ENCODE data around the gene ARHGEF1. TPM values are rescaled to one million over a fixed set of nuclear protein-coding genes. Genes with fewer than 3 reads are reported as not detected.
"Not testable (repeated sequence)": the region's sequence is repeated elsewhere in the genome, so short reads cannot be mapped to it uniquely, and the experiment has no call there.

Gene ARHGEF1
- total RNA-seq, 2 donors from 2014 or later = 929 to 961 TPM

- H3K27ac Mint-ChIP-seq = peak overlapping the region; percentile 88
- no peak for DNase-seq
- peaks cover 39% of the 10 kb centered on the region for H3K4me1 Mint-ChIP-seq
- H3K27me3 Mint-ChIP-seq = peaks cover 15% of the 10 kb centered on the region
- H3K9me3 ChIP-seq (ENCODE audit: control insufficient read depth, low read length, poor library complexity, severe bottlenecking) = no peaks in the 10 kb centered on the region
- H3K36me3 Mint-ChIP-seq (ENCODE audit: low read depth) = no peaks in the 10 kb centered on the region
- peak; percentile 35 for ATAC-seq
- no peak overlapping the region for H3K4me3 Mint-ChIP-seq
Observed at GRCh38 chr19:41936416-41936850, 53.4 kb downstream of the ARHGEF1 start.

DNA sequence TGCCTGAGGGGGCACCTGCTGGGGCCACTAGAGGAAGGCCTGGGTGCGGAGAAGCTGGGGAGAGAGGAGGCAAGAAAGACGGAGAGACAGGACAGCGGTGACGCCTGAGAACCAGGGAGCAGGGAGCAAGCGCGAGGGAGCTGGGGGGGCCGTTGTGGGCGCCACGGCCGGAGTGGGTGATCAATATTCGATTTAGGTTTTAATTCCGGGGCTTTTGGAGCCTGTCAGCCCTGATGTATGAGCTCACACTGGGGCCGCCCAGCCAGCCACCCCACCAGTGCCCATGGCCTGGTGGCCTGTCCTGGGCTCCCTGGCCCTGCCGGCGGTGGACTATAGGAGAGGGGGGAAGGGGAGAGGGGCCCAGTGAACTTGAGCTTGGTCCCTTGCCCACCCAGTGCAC, 54.0 kb downstream of the ARHGEF1 start:
- Mint-ChIP-seq H3K27me3 (peaks cover 19% of the 10 kb centered on the region), H3K36me3 (ENCODE audit: low read depth) (no peaks in the 10 kb centered on the region), H3K4me3 (no peak overlapping the region), H3K27ac (peak overlapping the region; percentile 88), H3K4me1 (peaks cover 41% of the 10 kb centered on the region)
- no peaks in the 10 kb centered on the region for H3K9me3 ChIP-seq (ENCODE audit: control insufficient read depth, low read length, poor library complexity, severe bottlenecking)
- DNase-seq (no peak), ATAC-seq (no peak)

DNA sequence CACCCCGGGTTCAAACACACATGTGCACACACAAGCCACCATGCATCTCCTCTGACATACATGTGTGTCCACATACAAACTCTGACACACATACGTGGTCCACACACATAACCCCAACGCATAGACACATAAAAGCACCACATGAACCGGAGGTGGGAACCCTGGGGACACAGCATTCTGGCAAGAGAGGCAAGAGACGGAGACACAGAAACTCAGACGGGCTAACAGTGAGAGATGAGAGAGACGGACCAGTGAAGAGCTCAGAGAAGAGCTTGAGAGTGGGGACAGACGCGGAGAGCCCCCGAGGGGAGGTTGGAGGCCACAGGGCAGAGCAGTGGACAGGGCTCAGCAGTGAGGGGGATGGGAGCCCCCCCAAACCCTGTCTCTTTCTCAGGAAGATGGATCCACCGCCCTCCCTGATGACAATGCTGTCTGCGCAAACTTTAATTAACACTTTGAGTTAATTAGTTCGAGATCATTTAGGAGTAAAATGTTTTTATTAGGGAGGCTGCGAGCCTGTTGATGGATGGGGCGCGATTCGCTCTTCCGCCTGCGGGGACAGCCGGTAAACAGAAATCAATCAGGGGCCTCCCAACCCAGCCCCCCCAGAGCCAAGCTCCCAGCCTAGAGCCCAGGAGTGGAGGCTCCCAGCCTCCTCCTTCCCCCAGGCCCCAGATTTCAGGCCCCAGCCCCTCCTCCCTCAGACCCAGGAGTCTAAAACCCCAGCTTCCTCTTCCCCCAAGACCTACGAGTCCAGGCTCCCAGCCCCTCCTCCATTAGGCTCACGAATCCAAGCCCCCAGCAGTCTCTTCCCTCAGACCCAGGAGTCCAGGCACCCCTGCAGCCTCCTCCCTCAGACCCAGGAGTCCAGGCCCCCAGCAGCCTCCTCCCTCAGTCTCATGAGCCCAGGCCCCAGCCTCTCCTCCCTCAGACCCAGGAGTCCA, 54.8 kb downstream of the ARHGEF1 start:
- H3K27ac Mint-ChIP-seq = peak overlapping the region; percentile 88
- DNase-seq = no peak
- ATAC-seq = no peak
- no peaks in the 10 kb centered on the region for H3K9me3 ChIP-seq (ENCODE audit: control insufficient read depth, low read length, poor library complexity, severe bottlenecking)
- peaks cover 40% of the 10 kb centered on the region for H3K4me1 Mint-ChIP-seq
- peak overlapping the region; percentile 41 for H3K4me3 Mint-ChIP-seq
- H3K27me3 Mint-ChIP-seq = peaks cover 19% of the 10 kb centered on the region
- no peaks in the 10 kb centered on the region for H3K36me3 Mint-ChIP-seq (ENCODE audit: low read depth)

GRCh38 chr19:41939209-41939608, 56.2 kb downstream of the ARHGEF1 start:
- not testable (repeated sequence) for H3K4me3 Mint-ChIP-seq; H3K9me3 ChIP-seq (ENCODE audit: control insufficient read depth, low read length, poor library complexity, severe bottlenecking); H3K36me3 Mint-ChIP-seq (ENCODE audit: low read depth); DNase-seq; H3K27ac Mint-ChIP-seq; ATAC-seq
- peaks cover 19% of the 10 kb centered on the region for H3K27me3 Mint-ChIP-seq
- peaks cover 36% of the 10 kb centered on the region for H3K4me1 Mint-ChIP-seq

DNA sequence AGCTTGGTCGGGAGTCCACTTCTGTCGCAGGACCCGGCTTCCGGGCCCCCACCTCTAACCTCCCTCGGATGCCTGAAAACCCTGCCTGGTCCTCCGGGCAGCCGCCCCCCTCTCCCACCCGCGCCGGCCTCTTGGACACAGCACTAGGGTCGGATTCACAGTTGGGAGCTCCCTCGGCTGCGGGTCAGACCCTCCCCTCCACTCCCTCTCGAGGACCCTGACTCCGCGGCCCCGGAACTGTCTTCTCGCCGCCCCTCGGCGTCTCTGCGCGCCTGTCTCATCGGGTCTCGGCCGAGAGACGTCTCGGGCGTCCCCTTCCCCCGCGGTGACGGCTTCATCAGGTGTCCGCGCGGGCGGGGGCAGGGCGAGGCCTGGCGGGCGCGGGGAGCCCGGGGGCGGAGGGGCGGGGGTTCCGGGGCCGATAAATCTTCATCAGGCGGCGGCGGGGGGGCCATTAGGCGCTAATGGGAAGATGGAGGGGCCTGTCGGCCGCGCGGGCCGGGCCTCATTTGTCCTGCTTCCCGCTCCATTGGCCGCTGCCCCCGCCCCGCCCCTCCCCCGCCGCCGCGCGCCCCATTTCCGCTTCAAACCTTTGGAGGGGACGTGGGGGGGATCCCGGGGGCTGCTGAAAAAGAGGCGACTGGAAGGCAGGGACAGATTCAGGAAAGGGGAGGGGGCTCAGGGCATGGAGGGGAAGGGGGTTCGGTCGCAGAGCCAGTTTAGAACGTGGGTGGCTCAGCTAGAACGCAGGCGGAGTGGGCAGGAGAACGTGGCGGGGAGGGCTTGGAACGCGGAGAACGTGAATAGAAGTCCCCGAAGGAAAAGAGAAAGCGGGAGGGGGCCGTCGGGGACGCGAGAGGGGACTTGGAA, 57.1 kb downstream of the ARHGEF1 start:
- H3K9me3 ChIP-seq (ENCODE audit: control insufficient read depth, low read length, poor library complexity, severe bottlenecking) = no peaks in the 10 kb centered on the region
- Mint-ChIP-seq H3K4me1 (peaks cover 38% of the 10 kb centered on the region), H3K27ac (peak overlapping the region; percentile 77), H3K4me3 (peak overlapping the region; percentile 93), H3K27me3 (peaks cover 15% of the 10 kb centered on the region), H3K36me3 (ENCODE audit: low read depth) (no peaks in the 10 kb centered on the region)
- ATAC-seq = peak; percentile 27
- DNase-seq = peak in 2 of 3 donors; percentile 29 to 32

DNA sequence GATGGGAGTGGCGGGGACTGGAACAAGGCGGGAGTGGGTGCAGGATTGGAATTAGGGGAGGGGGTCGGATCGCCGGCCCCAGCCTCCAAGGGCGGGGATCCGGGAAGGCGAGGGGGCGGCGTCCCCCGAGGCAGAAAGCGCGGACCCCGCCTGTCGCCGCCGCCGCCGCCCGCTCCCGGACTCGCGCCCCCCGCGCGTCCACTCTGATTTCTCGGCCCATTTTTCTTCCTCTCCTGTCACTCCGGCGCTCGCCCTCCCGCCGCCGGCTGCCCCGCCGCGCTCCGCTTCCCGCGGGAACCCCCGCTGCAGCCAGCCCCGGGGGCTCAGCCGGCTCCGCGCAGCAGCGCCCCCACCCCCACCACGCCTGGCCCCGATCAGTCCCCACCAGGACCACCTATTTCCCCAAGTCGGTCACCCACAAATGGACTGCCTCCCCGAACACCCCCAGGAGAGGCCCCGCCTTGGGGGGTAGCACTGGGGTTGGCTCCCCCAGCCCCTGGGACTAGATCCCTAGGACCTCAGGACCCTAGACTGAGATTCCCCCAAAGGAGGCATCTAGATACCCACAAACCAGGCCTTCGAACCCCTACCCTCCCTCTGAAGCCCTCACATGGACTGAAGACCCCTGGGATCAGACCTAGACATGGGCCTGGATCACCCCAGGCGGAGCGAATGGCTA, 57.9 kb downstream of the ARHGEF1 start:
- Mint-ChIP-seq H3K4me1 (peaks cover 40% of the 10 kb centered on the region), H3K4me3 (peak overlapping the region; percentile 93), H3K27ac (peak overlapping the region; percentile 77)

DNA sequence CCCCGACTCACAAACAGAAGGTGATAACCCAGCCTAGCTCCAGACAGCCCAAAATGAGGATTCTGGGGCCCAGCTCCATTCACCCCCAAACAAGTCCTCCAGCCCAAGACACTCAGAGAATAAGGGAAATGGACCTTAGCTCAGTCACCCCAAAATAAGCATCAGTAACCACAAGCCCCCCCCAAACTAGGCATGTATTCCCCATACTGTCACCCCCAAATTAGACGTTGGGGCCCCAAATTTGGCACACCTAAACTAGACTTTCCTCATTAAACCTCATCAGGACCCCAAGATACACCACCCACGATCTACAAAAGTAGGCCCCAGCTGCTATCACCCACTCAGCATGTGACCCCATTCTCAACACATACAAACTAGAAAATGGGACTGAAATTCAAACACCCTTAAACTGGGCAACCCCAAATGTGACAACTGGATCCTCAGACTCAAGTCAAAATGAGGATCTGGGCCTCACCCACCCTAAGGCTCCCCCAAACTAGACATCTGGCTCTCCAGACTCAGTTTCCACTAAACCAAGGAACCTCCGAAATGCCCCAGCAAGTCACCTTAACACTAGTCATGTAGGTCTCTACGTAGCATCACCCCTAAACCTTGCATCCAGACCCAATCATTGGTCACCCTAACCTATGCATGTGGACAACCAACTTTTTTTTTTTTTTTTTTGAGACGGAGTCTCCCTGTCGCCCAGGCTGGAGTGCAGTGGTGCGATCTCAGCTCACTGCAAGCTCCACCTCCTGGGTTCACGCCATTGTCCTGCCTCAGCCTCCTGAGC, 58.6 kb downstream of the ARHGEF1 start:
- H3K4me1 Mint-ChIP-seq = peaks cover 35% of the 10 kb centered on the region
- no peaks in the 10 kb centered on the region for H3K36me3 Mint-ChIP-seq (ENCODE audit: low read depth)
- ATAC-seq = no peak
- H3K27me3 Mint-ChIP-seq = peaks cover 7% of the 10 kb centered on the region
- no peak for DNase-seq
- no peaks in the 10 kb centered on the region for H3K9me3 ChIP-seq (ENCODE audit: control insufficient read depth, low read length, poor library complexity, severe bottlenecking)
- peak overlapping the region; percentile 83 for H3K4me3 Mint-ChIP-seq
- peak overlapping the region; percentile 77 for H3K27ac Mint-ChIP-seq

More for the DNA sequence above, 57.9 kb downstream of the ARHGEF1 start:
- H3K9me3 ChIP-seq (ENCODE audit: control insufficient read depth, low read length, poor library complexity, severe bottlenecking) = no peaks in the 10 kb centered on the region
- no peak for ATAC-seq
- no peak for DNase-seq
- Mint-ChIP-seq H3K27me3 (peaks cover 11% of the 10 kb centered on the region), H3K36me3 (ENCODE audit: low read depth) (no peaks in the 10 kb centered on the region)

GRCh38 chr19:41944336-41944735, 61.4 kb downstream of the ARHGEF1 start:
- peaks cover 31% of the 10 kb centered on the region for H3K4me1 Mint-ChIP-seq
- DNase-seq = no peak
- no peaks in the 10 kb centered on the region for H3K9me3 ChIP-seq (ENCODE audit: control insufficient read depth, low read length, poor library complexity, severe bottlenecking)
- H3K27ac Mint-ChIP-seq = peak overlapping the region; percentile 98
- peaks cover 6% of the 10 kb centered on the region for H3K27me3 Mint-ChIP-seq
- H3K4me3 Mint-ChIP-seq = no peak overlapping the region
- H3K36me3 Mint-ChIP-seq (ENCODE audit: low read depth) = no peaks in the 10 kb centered on the region
- no peak for ATAC-seq

DNA sequence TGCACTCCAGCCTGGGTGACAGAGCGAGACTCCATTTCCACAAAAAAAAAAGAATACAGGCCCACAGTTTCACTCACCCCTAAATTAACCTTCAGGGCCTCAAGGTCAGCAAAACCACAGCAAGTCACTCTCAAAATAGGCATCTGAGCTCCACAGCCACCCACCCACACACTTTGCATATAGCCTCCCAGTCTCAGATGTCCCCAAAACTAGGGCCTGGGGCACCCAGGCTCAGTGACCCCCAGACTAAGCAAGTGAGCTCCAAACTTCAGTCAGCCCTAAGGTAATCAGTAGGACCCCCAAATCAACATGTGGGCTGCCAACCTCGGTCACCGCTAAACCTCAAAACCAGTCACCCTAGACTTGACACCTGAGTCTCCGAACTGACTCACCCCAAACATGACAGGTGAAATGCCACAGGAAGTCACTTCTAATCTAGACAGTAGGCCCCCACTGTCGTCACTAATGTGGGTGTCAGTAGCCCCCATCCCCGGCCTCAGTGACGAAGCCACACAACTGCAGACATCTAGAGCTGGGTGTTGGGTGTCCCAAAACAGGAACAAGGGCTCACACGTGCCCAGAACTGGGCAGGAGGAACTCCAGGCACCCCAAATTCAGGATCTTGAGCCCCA, 62.3 kb downstream of the ARHGEF1 start:
- H3K9me3 ChIP-seq (ENCODE audit: control insufficient read depth, low read length, poor library complexity, severe bottlenecking) = no peaks in the 10 kb centered on the region
- H3K4me1 Mint-ChIP-seq = peaks cover 31% of the 10 kb centered on the region
- H3K27me3 Mint-ChIP-seq = peaks cover 6% of the 10 kb centered on the region
- peak overlapping the region; percentile 98 for H3K27ac Mint-ChIP-seq
- H3K36me3 Mint-ChIP-seq (ENCODE audit: low read depth) = no peaks in the 10 kb centered on the region
- peak; percentile 91 for ATAC-seq
- peak overlapping the region; percentile 75 for H3K4me3 Mint-ChIP-seq
- DNase-seq = peak; percentile 47 to 80 (median 77)

GRCh38 chr19:41947091-41947490, 64.1 kb downstream of the ARHGEF1 start:
- DNase-seq (no peak), ATAC-seq (no peak)
- Mint-ChIP-seq H3K4me1 (peaks cover 30% of the 10 kb centered on the region), H3K27ac (peak overlapping the region; percentile 97), H3K36me3 (ENCODE audit: low read depth) (no peaks in the 10 kb centered on the region), H3K27me3 (no peaks in the 10 kb centered on the region), H3K4me3 (no peak overlapping the region)
- H3K9me3 ChIP-seq (ENCODE audit: control insufficient read depth, low read length, poor library complexity, severe bottlenecking) = no peaks in the 10 kb centered on the region

GRCh38 chr19:41951686-41952172, 68.7 kb downstream of the ARHGEF1 start:
- H3K9me3 ChIP-seq (ENCODE audit: control insufficient read depth, low read length, poor library complexity, severe bottlenecking) = no peaks in the 10 kb centered on the region
- H3K4me3 Mint-ChIP-seq = no peak overlapping the region
- H3K36me3 Mint-ChIP-seq (ENCODE audit: low read depth) = no peaks in the 10 kb centered on the region
- peaks cover 16% of the 10 kb centered on the region for H3K4me1 Mint-ChIP-seq
- peak; percentile 92 for ATAC-seq
- peak overlapping the region; percentile 78 for H3K27ac Mint-ChIP-seq
- peak; percentile 71 to 90 (median 78) for DNase-seq
- H3K27me3 Mint-ChIP-seq = no peaks in the 10 kb centered on the region

- H3K9me3 ChIP-seq (ENCODE audit: control insufficient read depth, low read length, poor library complexity, severe bottlenecking) = no peaks in the 10 kb centered on the region
- DNase-seq (no peak), ATAC-seq (no peak)
- Mint-ChIP-seq H3K4me1 (peaks cover 32% of the 10 kb centered on the region), H3K27me3 (no peaks in the 10 kb centered on the region), H3K36me3 (ENCODE audit: low read depth) (no peaks in the 10 kb centered on the region), H3K27ac (no peak overlapping the region), H3K4me3 (no peak overlapping the region)
Observed at GRCh38 chr19:41955521-41955920, 72.5 kb downstream of the ARHGEF1 start.

Measured in T-helper 17 cell (primary cell).